ENCODE data around the gene ELANE.

GRCh38 chr19:873561-874041 lies 21.5 kb downstream of the ELANE start:
- no peak for TF ChIP-seq CTCF (conservative IDR thresholded peaks at IDR 0.05; ENCODE audit: low read length)
- TF ChIP-seq EZH2phosphoT487 (IDR thresholded peaks at IDR 0.05; ENCODE audit: borderline replicate concordance) = no peak
